Fibroblast of villous mesenchyme (primary cell): ENCODE data around the gene AUP1. TPM values are rescaled to one million over a fixed set of nuclear protein-coding genes. Genes with fewer than 3 reads are reported as not detected.

Source experiments
- DNase-seq: peaks from one replicate; pipeline ENCODE4 v3.0.0-alpha.2; 2010; ENCODE audit warnings: low read depth
- H3K4me3 ChIP-seq: 2 replicates; pipeline ENCODE4 v1.5.1; 2011; ENCODE audit warnings: low read depth, mild to moderate bottlenecking, low read length
- CTCF ChIP-seq: IDR thresholded peaks from 2 replicates; pipeline ENCODE4 v1.5.1; 2012; ENCODE audit warnings: low read depth, mild to moderate bottlenecking, low read length; ENCODE audit not compliant: insufficient read depth
- total RNA-seq: library from RNA; depleted of rRNA; stranded (reverse); fragments of >200 nt; gene quantifications from 2 replicates; pipeline ENCODE4 v1.2.3, GENCODE V29; 2012

The AUP1 gene
- total RNA-seq, 1 donor: 68.2 TPM

GRCh38 chr2:74556831-74557370 lies 27.4 kb upstream of the AUP1 start:
- no peak overlapping the region for H3K4me3 ChIP-seq
- TF ChIP-seq CTCF: no peak
- no peak for DNase-seq

GRCh38 chr2:74556159-74556558 lies 26.7 kb upstream of the AUP1 start:
- no peak for DNase-seq
- no peak overlapping the region for H3K4me3 ChIP-seq
- no peak for TF ChIP-seq CTCF

- TF ChIP-seq CTCF: no peak
- DNase-seq: no peak
- peak overlapping the region; percentile 88 for H3K4me3 ChIP-seq
These were observed 26.2 kb upstream of the AUP1 start for GRCh38 chr2:74555610-74556103.

GRCh38 chr2:74554820-74555531 lies 25.5 kb upstream of the AUP1 start:
- peak overlapping the region; percentile 88 for H3K4me3 ChIP-seq
- peak; percentile 52 for DNase-seq
- no peak for TF ChIP-seq CTCF

GRCh38 chr2:74553892-74554819 lies 24.6 kb upstream of the AUP1 start, which contains the start of the genes DOK1 and LOXL3:
DOK1 (plus strand) TSS chr2:74554720; CDS start chr2:74554755, 35 bp downstream.
LOXL3 (minus strand) TSS chr2:74553942; CDS start chr2:74552634, 1,308 bp downstream.
- peak; percentile 91 for DNase-seq
- peak within 1 kb of the TSS; percentile 88 for H3K4me3 ChIP-seq
- no peak for TF ChIP-seq CTCF

- peak overlapping the region; percentile 88 for H3K4me3 ChIP-seq
- DNase-seq: no peak
- TF ChIP-seq CTCF: no peak
These were observed 23.7 kb upstream of the AUP1 start for GRCh38 chr2:74552914-74553811.
